ENCODE results near the gene SEC24D.

DNA sequence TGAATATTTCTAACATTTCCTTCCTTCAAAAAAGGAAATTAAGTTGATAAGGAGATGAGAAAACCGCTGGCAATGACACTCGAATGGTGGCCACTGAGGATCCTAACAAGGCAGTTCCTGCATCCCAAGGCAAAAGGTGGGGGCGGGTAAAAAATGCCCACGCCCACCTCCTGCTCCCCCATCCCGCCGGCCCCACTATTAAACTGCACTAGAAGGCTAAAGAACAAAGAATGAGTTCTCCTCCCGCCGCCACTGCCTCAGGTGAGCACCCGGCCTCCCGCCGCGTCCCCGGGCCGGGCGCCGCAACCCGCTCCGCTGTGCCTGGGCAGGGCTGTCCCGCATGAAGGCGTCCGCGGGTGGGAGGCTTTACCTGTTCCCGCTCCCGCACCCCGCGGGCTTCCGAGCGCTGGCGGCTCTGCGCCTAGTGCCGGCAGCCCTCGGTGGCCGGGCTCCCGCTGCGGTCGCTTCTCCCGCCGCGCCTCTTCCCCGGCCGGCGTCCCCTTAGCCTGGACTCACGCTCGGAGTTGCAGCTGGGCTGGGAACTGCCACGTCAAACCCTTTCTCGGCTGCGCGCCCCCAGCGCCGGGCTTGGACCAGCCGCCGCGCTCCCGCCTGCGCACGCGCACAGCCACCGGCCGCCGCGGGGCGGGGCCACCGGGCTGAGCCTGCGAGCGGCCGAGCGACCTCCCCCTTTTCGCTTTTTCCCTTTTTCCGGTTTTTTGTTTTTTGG lies at the start of gene SEC24D:
- TF ChIP-seq, protein P1, sequence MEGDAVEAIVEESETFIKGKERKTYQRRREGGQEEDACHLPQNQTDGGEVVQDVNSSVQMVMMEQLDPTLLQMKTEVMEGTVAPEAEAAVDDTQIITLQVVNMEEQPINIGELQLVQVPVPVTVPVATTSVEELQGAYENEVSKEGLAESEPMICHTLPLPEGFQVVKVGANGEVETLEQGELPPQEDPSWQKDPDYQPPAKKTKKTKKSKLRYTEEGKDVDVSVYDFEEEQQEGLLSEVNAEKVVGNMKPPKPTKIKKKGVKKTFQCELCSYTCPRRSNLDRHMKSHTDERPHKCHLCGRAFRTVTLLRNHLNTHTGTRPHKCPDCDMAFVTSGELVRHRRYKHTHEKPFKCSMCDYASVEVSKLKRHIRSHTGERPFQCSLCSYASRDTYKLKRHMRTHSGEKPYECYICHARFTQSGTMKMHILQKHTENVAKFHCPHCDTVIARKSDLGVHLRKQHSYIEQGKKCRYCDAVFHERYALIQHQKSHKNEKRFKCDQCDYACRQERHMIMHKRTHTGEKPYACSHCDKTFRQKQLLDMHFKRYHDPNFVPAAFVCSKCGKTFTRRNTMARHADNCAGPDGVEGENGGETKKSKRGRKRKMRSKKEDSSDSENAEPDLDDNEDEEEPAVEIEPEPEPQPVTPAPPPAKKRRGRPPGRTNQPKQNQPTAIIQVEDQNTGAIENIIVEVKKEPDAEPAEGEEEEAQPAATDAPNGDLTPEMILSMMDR (IDR thresholded peaks at IDR 0.05) = peak; percentile 26
- TF ChIP-seq ZFX (IDR thresholded peaks at IDR 0.05; ENCODE audit: borderline replicate concordance) = no peak
